Natural killer cell treated with Interleukin-12 subunit alpha and Interleukin-12 subunit beta and Interleukin-15 and Interleukin-18, amount 100 ng/mL, for 72 hours (primary cell): Measurements from ENCODE around the gene GPR179. TPM values are rescaled to one million over a fixed set of nuclear protein-coding genes. Genes with fewer than 3 reads are reported as not detected.
"Not testable (repeated sequence)": the region's sequence is repeated elsewhere in the genome, so short reads cannot be mapped to it uniquely, and the experiment has no call there.

ENCODE experiments used
- ATAC-seq, 2 donors: fragments of 150-1000 bp; cut with Tn5 transposase in 1 of 2; sonication (Bioruptor Pico), chemical (Tn5 transposase) in 1 of 2; 2 replicates each; pipeline ENCODE4 v1.10.0; 2021
- DNase-seq: peaks from one replicate; pipeline ENCODE4 v3.0.0; 2022; ENCODE audit warnings: low spot score
- H3K27ac Mint-ChIP-seq, 2 donors: 1 replicate in 1 of 2; 2 replicates in 1 of 2; pipeline ENCODE4 v1.8.0; 2022; ENCODE audit warnings: mixed read lengths in 2 of 2, mild to moderate bottlenecking in 1 of 2, moderate library complexity in 1 of 2
- H3K27me3 Mint-ChIP-seq, 2 donors: 1 replicate in 1 of 2; 2 replicates in 1 of 2; pipeline ENCODE4 v1.8.0; 2022; ENCODE audit warnings: mixed read lengths in 2 of 2
- H3K36me3 Mint-ChIP-seq: one replicate; pipeline ENCODE4 v1.8.0; 2022; ENCODE audit warnings: mixed read lengths
- H3K4me1 Mint-ChIP-seq, 2 donors: 1 replicate in 1 of 2; 2 replicates in 1 of 2; pipeline ENCODE4 v1.8.0; 2022; ENCODE audit warnings: low read depth in 2 of 2, mixed read lengths in 2 of 2, mild to moderate bottlenecking in 1 of 2
- H3K4me3 Mint-ChIP-seq: one replicate; pipeline ENCODE4 v1.8.0; 2022; ENCODE audit warnings: mixed read lengths
- H3K9me3 Mint-ChIP-seq: 2 replicates; pipeline ENCODE4 v1.8.0; 2022; ENCODE audit warnings: mixed read lengths
- total RNA-seq, 2 donors: library from RNA; stranded (reverse); gene quantifications; one replicate each; pipeline ENCODE4 v1.2.3, GENCODE V29; 2022

GPR179 gene
- total RNA-seq, 2 donors from 2014 or later: 0.10 TPM; not detected in 1

DNA sequence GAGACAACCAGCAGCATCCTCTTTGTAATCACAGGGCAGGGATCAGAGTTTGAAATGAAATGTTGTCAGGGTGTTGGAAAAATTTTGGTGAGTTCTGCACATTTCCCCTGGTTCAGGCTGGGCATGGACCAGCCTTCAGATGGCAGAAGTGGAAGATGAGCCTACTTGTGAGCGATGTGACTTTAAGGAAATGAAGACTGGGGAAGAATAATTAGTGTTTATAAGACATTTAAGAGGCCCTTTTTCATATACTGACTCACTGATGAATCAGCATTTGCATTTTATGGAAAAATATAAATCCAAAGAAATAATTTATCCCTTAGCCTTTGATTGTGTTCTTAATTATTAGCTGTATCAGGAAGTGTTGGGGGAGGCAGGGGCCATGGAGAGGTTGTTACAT is 20.9 kb downstream of the GPR179 start:
- no peak overlapping the region for H3K4me3 Mint-ChIP-seq

DNA sequence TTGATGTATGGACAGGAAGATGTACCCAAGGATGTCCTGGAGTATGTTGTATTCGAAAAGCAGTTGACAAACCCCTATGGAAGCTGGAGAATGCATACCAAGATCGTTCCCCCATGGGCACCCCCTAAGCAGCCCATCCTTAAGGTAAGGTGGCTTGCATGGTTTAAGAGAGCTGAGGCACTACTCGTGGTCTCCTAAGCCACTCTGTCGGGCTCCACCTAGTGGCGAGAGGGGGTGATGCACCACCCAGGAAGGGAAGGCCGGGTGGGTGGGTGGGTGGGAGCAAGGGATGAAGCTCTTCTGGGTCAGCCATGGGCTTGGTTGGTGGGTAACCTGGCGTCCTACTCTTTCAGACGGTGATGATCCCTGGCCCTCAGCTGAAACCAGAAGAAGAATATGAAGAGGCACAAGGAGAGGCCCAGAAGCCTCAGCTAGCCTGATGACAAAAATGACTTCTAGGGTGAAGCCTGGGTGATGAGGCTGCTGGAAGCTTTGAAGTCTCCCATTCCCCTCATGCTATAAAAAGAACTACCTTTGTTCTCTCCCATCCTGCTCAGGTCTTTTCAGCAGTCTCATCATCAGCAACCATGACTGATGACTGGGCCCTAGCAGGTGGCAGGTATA is 21.5 kb downstream of the GPR179 start:
- H3K36me3 Mint-ChIP-seq: peaks cover 6% of the 10 kb centered on the region
- ATAC-seq (peak; percentile 71 to 78), DNase-seq (no peak)
- H3K9me3 Mint-ChIP-seq: no peaks in the 10 kb centered on the region
- H3K27ac Mint-ChIP-seq: no peak overlapping the region
- H3K4me1 Mint-ChIP-seq: peaks cover 0 to 3% of the 10 kb centered on the region in 2 donors
- H3K4me3 Mint-ChIP-seq: no peak overlapping the region
- H3K27me3 Mint-ChIP-seq: no peaks in the 10 kb centered on the region

More for the DNA sequence above, 20.9 kb downstream of the GPR179 start:
- H3K27ac Mint-ChIP-seq: no peak overlapping the region
- peaks cover 0 to 6% of the 10 kb centered on the region in 2 donors for H3K4me1 Mint-ChIP-seq
- no peaks in the 10 kb centered on the region for H3K9me3 Mint-ChIP-seq
- ATAC-seq (no peak), DNase-seq (no peak)
- H3K27me3 Mint-ChIP-seq: no peaks in the 10 kb centered on the region
- peaks cover 6% of the 10 kb centered on the region for H3K36me3 Mint-ChIP-seq

DNA sequence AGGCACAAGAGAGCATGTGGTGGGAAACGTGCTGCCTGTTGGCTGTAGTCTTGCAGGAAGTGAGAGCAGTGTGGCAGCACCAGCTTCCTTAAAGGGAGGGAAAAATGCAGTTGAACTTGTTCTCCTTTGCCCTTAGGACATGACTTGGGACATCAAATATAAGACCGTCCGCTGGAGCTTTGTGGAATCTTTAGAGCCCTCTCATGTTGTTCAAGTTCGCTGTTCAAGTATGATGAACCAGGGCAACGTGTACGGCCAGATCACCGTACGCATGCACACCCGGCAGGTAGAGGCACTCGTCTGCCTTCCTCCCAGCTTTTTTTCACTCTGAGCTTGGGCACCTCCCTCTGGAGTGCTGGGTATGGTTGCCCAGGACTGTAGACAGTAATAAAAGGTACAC is 23.3 kb downstream of the GPR179 start:
- ATAC-seq (no peak), DNase-seq (no peak)
- no peak overlapping the region for H3K27ac Mint-ChIP-seq
- H3K27me3 Mint-ChIP-seq: no peaks in the 10 kb centered on the region
- H3K4me1 Mint-ChIP-seq: no peaks in the 10 kb centered on the region
- H3K36me3 Mint-ChIP-seq: peaks cover 11% of the 10 kb centered on the region
- no peaks in the 10 kb centered on the region for H3K9me3 Mint-ChIP-seq
- no peak overlapping the region for H3K4me3 Mint-ChIP-seq

DNA sequence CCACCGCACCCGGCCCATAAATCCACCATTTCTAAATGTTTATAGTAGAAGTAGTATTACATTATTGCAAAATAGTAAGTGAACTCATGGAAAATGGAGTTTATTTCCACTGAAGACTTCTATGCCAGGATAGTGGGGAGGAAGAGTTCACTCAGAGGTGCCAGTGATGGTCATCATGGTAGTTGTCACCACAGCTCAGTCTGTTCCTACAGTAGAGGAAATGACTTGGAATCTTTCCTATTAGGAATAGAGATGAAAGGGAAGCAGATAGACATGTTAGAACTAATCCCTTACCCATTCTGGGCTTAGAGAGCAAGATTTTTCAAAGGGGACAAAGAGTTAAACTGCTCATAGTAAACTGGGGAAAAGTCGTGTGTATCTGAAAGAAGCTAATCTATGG is 26.7 kb downstream of the GPR179 start:
- H3K4me1 Mint-ChIP-seq: no peaks in the 10 kb centered on the region
- H3K27ac Mint-ChIP-seq: no peak overlapping the region
- H3K4me3 Mint-ChIP-seq: no peak overlapping the region
- no peaks in the 10 kb centered on the region for H3K9me3 Mint-ChIP-seq
- H3K27me3 Mint-ChIP-seq: no peaks in the 10 kb centered on the region
- peaks cover 6% of the 10 kb centered on the region for H3K36me3 Mint-ChIP-seq
- DNase-seq (no peak), ATAC-seq (no peak)

DNA sequence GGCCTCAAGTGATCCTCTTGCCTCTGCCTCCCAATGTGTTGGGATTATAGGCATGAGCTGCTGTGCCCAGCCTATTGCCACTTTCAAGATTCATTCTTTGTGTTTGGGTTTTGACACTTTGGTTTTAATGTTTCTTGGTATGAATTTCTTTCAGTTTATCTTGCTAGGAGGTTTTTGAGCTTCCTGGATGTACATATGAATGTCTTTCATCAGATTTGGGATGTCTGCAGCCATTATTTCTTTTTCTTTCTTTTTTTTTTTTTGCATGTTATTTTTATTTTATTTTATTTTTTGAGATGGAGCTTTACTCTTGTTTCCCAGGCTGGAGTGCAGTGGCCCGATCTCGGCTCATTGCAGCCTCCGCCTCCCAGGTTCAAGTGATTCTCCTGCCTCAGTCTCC is 28.3 kb downstream of the GPR179 start:
- Mint-ChIP-seq H3K27ac (no peak overlapping the region), H3K36me3 (peaks cover 6% of the 10 kb centered on the region), H3K4me3 (no peak overlapping the region), H3K27me3 (no peaks in the 10 kb centered on the region), H3K9me3 (no peaks in the 10 kb centered on the region), H3K4me1 (no peaks in the 10 kb centered on the region)
- DNase-seq (no peak), ATAC-seq (no peak)

DNA sequence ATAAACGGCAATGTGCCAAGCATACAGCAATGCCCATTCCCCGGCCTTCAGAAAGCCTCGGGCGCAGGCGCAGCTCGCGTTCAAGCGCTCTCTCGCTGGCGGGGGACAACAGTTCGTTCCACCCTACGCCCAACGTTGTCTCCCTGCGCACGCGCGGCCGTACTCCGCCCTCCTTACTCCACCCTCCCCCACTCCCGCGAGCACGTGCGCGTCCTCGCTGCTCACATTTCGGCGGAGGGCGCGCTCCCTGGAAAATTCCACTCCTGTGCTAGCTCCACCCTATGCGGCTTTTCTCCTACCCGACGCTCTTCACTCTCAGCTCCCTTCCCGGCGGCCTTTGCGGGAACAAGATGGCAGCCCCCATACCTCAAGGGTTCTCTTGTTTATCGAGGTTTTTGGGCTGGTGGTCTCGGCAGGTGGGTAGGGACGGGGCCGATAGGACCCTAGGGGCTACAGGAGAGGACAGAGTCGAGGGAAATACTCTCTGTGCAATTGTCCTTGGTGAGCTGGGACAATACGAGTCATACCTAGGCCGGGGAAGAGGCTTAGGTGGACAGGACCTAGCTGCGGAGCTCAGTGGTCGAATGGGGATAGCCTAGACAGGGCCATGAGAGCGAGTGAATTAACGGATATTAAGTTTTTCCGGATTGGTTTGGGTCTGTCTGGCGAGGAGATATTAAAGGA is 46.8 kb downstream of the GPR179 start, which contains the start of gene MRPL45:
MRPL45 (plus strand) TSS at position 335 of the 684 bp plus-strand sequence; CDS start at position 351, 16 bp downstream.
- peak; percentile 98 for DNase-seq
- H3K27me3 Mint-ChIP-seq, H3K4me1 Mint-ChIP-seq, H3K36me3 Mint-ChIP-seq, H3K9me3 Mint-ChIP-seq: not testable (repeated sequence)
- Mint-ChIP-seq H3K27ac (peak within 1 kb of the TSS; percentile 97 to 98), H3K4me3 (peak within 1 kb of the TSS; percentile 99)
- peak; percentile 97 to 98 for ATAC-seq

DNA sequence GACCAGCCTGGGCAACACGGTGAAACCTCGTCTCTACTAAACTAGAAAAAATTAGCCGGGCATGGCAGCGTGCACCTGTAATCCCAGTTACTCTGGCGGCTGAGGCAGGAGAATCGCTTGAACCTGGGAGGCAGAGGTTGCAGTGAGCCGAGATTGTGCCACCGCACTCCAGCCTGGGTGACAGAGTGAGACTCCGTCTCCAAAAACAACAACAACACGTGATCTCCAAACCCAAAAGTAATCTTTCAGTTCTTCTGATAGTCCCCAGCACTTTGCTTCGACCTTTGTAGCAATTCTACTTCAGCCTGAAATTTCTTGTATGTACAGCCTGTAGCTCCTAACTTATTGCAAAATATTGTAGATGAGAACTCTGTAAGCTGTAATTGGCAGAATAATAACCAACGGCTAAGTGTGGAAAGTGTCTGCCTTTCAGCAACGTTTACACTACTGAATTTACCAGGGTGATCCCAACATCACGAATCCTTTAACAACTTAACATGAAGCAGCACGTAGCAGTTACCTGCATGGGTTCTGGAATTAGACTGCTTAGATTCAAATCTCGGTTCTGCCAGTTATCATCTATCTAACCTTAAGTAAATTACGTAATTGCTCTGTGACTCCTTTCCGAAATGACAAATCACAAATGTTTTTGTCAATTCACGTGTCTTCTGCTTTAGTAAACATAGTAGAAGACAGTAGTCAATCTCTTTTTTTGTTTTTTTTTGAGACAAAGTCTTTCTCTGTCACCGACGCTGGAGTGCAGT is 48.0 kb downstream of the GPR179 start:
- not testable (repeated sequence) for H3K4me1 Mint-ChIP-seq, H3K27me3 Mint-ChIP-seq, H3K36me3 Mint-ChIP-seq, ATAC-seq, DNase-seq, H3K9me3 Mint-ChIP-seq
- H3K27ac Mint-ChIP-seq: peak overlapping the region; percentile 97 to 98
- H3K4me3 Mint-ChIP-seq: peak overlapping the region; percentile 99

DNA sequence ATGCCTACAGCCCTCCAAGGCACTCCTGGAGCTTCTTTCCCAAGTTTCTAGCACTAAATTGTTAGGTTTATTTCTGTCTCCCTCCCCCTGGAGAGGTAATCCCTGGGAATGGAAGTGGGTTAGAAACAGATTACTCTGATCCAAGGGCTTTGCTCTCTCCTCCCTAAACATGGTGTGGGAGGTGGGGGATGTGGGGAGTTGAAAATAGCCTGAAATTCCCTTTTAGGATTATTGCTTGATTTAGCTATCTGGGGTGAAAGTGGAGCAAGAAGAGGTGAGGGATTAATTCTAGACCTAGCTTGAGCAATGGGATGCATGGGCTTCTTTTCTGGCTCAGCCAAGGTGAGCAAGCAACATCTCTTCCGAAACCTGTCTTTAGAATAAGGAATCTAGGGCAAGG is 54.0 kb downstream of the GPR179 start:
- not testable (repeated sequence) for DNase-seq, H3K27me3 Mint-ChIP-seq, ATAC-seq, H3K4me1 Mint-ChIP-seq, H3K4me3 Mint-ChIP-seq, H3K9me3 Mint-ChIP-seq, H3K27ac Mint-ChIP-seq, H3K36me3 Mint-ChIP-seq

DNA sequence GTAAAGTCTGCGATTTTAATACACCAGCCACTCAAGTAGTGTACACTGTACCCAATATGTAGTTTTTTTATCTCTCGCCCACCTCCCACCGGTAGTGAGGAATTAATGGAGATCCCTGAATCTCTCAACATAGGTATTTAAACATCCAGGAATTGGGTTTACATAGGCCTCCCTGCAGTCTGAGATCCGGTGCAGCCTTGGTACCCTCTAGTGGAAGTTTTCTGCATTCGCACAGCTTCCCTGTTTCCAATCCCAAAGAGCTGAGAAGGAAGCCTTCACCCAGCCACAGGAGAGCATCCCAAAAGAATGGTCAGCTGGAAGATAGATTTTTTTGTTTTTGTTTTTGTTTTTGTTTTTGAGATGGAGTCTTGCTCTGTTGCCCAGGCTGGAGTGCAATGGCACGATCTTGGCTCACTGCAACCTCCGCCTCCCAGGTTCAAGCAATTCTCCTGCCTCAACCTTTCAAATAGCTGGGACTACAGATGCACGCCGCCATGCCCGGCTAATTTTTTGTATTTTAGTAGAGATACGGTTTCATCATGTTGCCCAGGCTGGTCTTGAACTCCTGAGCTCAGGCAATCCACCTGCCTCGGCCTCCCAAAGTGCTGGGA is 55.4 kb downstream of the GPR179 start:
- not testable (repeated sequence) for H3K36me3 Mint-ChIP-seq, H3K4me3 Mint-ChIP-seq, DNase-seq, ATAC-seq, H3K4me1 Mint-ChIP-seq, H3K27me3 Mint-ChIP-seq, H3K27ac Mint-ChIP-seq, H3K9me3 Mint-ChIP-seq

DNA sequence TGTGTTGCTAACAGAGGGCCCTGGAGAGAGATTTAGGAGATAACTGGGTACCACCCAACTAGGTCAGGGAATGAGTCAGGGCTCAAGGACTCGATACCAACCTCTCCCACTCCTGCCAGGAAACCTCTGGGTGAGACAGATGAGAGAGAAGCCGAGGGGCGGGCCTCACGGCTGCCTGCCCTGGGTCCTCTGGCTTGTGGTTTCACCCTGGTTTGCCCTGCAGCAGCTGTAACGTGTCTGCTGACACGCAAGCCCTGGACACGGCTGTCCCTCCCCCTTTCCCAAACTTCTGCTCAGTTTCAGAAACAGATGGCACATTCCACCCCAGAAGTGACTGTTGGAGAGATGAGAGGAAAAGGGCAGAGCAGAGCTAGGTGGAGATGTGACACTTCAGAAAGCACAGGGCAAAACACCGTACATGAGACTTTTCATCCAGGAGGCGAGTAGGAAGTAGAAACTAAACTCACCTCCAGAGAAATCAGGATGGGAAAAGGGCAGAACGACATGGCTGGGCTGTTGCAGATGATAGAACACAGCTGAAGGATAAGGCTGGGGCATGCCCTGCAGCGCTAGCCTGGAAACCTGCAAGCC is 57.2 kb downstream of the GPR179 start:
- H3K36me3 Mint-ChIP-seq, DNase-seq, H3K27me3 Mint-ChIP-seq, H3K9me3 Mint-ChIP-seq, H3K4me1 Mint-ChIP-seq: not testable (repeated sequence)
- Mint-ChIP-seq H3K4me3 (peak overlapping the region; percentile 23), H3K27ac (peak overlapping the region in 1 of 2 donors; percentile 73)
- ATAC-seq: peak; percentile 94 to 96

DNA sequence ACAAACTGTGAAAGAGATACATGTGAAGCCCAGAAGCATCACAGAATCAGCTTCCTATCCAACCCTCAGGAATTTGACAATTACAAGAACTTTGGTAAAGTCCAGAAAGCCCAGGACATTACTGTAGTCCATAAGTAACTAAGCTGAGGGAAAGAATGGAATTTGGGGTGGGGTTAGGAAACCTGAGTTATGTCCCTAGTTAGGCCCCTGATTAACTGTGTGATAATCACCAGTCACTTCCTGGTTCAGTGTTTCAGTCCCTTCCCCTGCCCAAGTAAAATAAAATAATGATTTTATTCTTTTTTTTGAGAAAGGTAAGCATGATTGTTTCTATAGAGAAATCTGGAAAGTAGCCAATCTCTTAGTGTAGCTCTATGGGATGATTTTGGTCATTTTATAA is 57.8 kb downstream of the GPR179 start:
- not testable (repeated sequence) for ATAC-seq, H3K4me1 Mint-ChIP-seq, DNase-seq, H3K27ac Mint-ChIP-seq, H3K27me3 Mint-ChIP-seq, H3K36me3 Mint-ChIP-seq, H3K4me3 Mint-ChIP-seq, H3K9me3 Mint-ChIP-seq
